DMS53 (cell line): ENCODE measurements around the gene MKRN3.
"Not testable (repeated sequence)": the region's sequence is repeated elsewhere in the genome, so short reads cannot be mapped to it uniquely, and the experiment has no call there.

ENCODE experiments used
- DNase-seq: peaks from one replicate; lab custom pipeline; 2025; lab: John Stamatoyannopoulos, UW

The MKRN3 gene

DNA sequence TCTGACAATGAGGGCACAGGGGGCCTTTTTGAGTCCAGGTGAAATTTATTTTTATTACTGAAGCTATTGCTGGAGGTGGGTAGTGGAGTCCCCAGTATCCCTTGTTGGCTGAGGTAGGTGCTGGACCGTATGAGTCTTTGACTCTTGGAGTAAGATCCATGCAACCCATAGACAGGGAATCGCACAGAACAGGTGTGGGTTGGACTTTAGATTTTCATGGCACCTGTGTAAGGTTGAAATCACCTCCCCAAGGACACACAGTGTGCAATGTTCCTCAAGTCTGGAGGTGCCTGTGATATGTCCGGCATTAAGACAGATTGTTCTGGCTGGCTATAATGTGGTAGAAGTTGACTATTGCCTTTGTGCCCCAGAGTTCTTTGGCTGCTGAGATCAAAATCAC is 23.5 kb downstream of the MKRN3 start:
- no peak for DNase-seq

- DNase-seq, result no peak
Measured at GRCh38 chr15:23594252-23594770, 28.8 kb downstream of the MKRN3 start.

DNA sequence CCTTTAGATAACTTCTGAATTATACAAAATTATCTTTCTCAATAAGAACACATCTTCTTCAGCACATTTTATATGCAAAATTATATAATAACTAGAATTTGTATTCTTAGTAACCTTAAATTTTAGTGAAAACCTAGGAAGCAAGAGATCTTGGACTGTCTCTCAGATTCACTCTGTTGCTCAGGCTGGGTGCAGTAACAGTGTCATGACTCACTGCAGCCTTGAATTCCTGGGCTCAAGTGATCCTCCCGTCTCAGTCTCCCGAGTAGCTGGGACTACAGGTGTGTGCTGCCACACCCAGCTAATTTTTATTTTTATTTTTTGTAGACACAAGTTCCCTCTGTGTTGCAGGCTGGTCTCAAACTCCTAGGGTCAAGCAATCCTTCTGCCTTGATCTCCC is 29.9 kb downstream of the MKRN3 start:
- DNase-seq, result no peak

- DNase-seq, result no peak
Measured at GRCh38 chr15:23596736-23597135, 31.3 kb downstream of the MKRN3 start.

DNA sequence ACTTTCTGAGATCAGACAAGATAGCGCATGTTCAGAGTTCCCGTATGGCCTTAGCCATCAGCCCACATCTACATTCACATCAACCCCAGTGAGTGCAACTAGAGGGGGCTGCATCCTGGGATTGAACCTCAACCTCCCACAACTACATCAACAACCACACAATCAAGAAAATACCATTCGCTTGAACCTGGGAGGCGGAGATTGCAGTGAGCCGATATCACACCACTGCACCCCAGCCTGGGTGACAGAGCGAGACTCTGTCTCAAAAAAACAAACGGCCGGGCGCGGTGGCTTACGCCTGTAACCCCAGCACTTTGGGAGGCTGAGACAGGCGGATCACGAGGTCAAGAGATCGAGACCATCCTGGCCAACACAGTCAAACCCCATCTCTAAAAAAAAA is 31.8 kb downstream of the MKRN3 start:
- DNase-seq, result not testable (repeated sequence)

DNA sequence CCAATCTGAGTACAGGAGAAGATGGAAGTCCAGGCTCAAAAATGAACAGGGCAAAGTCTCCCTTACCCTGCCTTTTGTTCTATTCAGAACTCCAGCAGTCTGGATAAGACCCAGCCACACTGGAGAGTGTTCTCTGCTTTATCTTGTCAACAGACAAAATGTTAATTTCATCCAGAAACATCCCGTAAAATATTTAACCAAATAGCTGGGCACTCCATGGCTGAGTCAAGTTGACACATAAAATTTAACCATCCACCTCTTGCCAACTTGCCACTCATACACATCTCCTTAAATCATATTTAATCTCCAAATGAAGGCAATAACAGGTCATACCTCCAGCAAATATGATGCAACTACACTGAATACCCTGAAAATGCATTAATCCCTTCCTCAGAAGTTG is 33.6 kb downstream of the MKRN3 start:
- DNase-seq, result no peak

DNA sequence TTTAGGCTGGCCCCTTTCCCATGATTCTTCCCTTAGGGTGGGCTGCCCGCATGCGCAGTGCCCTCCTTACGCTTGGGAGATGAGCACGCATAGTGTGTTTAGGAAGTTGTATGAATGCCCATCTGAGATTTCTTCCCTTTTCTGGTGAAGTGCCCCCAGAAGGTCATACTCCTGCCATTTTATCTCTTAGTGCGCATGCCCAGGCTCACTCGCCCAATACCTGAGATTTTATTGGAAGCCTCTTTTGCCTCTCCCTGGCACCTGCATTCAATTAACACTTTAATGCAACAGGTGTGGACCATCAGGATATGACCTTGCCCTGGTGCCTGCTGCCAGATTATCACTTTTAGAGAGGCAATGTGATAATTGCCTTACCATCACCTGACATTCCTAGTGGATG is 36.6 kb downstream of the MKRN3 start:
- DNase-seq, result no peak

GRCh38 chr15:23606226-23606625 is 40.8 kb downstream of the MKRN3 start:
- no peak for DNase-seq

DNA sequence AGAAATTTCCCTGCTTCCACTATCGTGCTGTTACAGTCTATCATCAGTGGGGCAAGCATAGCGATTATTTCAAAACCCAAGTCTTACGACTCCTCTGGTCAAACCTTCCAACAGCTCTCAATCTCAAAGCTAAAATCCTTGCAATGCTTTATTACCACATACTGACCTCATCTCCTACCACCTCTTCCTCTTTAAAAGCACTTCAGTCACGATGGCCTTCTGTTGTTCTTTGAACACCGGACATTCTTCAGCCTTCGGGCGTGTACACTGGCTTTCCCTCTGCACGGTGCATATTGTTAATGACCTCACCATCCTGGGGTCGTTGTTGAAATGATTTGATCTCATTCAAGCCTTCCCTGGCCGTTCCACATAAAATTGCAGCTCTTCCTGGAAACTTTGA is 51.1 kb downstream of the MKRN3 start:
- DNase-seq, result peak; percentile 15
